MM.1S (cell line): ENCODE data around the gene SLC10A3.

Experiments used
- DNase-seq: peaks from one replicate; pipeline ENCODE4 v3.0.0-alpha.2; 2015
- H2AFZ ChIP-seq: fragments of 300-600 bp; sonication (generic); 2 replicates; pipeline ENCODE4 v1.6.0; 2016; ENCODE audit warnings: antibody characterized with exemption, low read length
- H3F3A ChIP-seq: fragments of 300-600 bp; sonication (generic); 2 replicates; pipeline ENCODE4 v1.6.1; 2016; ENCODE audit warnings: mild to moderate bottlenecking, antibody characterized with exemption, low read length, moderate library complexity, mixed read lengths; ENCODE audit not compliant: insufficient read depth
- H3K27ac ChIP-seq: fragments of 300-600 bp; sonication (generic); 2 replicates; pipeline ENCODE4 v1.5.1; 2016; ENCODE audit warnings: mild to moderate bottlenecking, low read length
- H3K27me3 ChIP-seq: fragments of 300-600 bp; sonication (generic); replicated peaks from 2 replicates; pipeline ENCODE4 v1.6.0; 2016; ENCODE audit warnings: low read length; ENCODE audit not compliant: insufficient read depth
- H3K36me3 ChIP-seq: fragments of 300-600 bp; sonication (generic); replicated peaks from 2 replicates; pipeline ENCODE4 v1.6.1; 2016; ENCODE audit warnings: mild to moderate bottlenecking, low read length, mixed read lengths; ENCODE audit not compliant: insufficient read depth
- H3K4me1 ChIP-seq: fragments of 300-600 bp; sonication (generic); 2 replicates; pipeline ENCODE4 v1.6.1; 2016; ENCODE audit warnings: low read length, mixed read lengths
- H3K4me2 ChIP-seq: fragments of 300-600 bp; sonication (generic); 2 replicates; pipeline ENCODE4 v1.6.0; 2016; ENCODE audit warnings: low read depth, low read length
- H3K4me3 ChIP-seq: fragments of 300-600 bp; sonication (generic); 2 replicates; pipeline ENCODE4 v1.5.1; 2016; ENCODE audit warnings: low read length, mixed read lengths
- H3K79me2 ChIP-seq: fragments of 300-600 bp; sonication (generic); 2 replicates; pipeline ENCODE4 v1.6.1; 2016; ENCODE audit warnings: mixed run types, low read length, mixed read lengths
- H3K9ac ChIP-seq: fragments of 300-600 bp; sonication (generic); 2 replicates; pipeline ENCODE4 v1.6.1; 2016; ENCODE audit warnings: low read length, mixed read lengths
- H3K9me2 ChIP-seq: fragments of 300-600 bp; sonication (generic); replicated peaks from 2 replicates; pipeline ENCODE4 v1.6.1; 2016; ENCODE audit warnings: mild to moderate bottlenecking, low read length, mixed read lengths; ENCODE audit not compliant: insufficient read depth
- H3K9me3 ChIP-seq: fragments of 300-600 bp; sonication (generic); replicated peaks from 2 replicates; pipeline ENCODE4 v1.6.1; 2016; ENCODE audit warnings: mild to moderate bottlenecking, low read length, mixed read lengths; ENCODE audit not compliant: insufficient read depth
- H4K20me1 ChIP-seq: fragments of 300-600 bp; sonication (generic); 2 replicates; pipeline ENCODE4 v1.6.1; 2016; ENCODE audit warnings: mild to moderate bottlenecking, low read length, moderate library complexity, mixed read lengths; ENCODE audit not compliant: insufficient read depth
- CTCF ChIP-seq: fragments of 300-600 bp; sonication (generic); IDR thresholded peaks from 2 replicates; pipeline ENCODE4 v1.5.1; 2016; ENCODE audit warnings: antibody characterized with exemption, low read length, mixed read lengths
- EZH2 ChIP-seq: fragments of 300-600 bp; sonication (generic); optimal IDR thresholded peaks from 2 replicates; pipeline ENCODE3; 2017; ENCODE audit warnings: low read depth, mild to moderate bottlenecking, antibody characterized with exemption, low read length, mixed read lengths
- EZH2phosphoT487 ChIP-seq: fragments of 300-600 bp; sonication (generic); IDR thresholded peaks from 2 replicates; pipeline ENCODE4 v1.6.1; 2018; ENCODE audit warnings: antibody characterized with exemption, low read length

The SLC10A3 gene

GRCh38 chrX:154525606-154526490, 35.4 kb upstream of the SLC10A3 start:
- Histone ChIP-seq H4K20me1 (no peaks in the 10 kb centered on the region), H3K9ac (no peak overlapping the region), H3K27ac (no peak overlapping the region), H2AFZ (no peak overlapping the region), H3K27me3 (no peaks in the 10 kb centered on the region), H3K4me2 (no peak overlapping the region), H3K79me2 (no peaks in the 10 kb centered on the region), H3K4me1 (no peaks in the 10 kb centered on the region), H3F3A (no peaks in the 10 kb centered on the region), H3K9me3 (no peaks in the 10 kb centered on the region), H3K9me2 (no peaks in the 10 kb centered on the region), H3K36me3 (no peaks in the 10 kb centered on the region), H3K4me3 (no peak overlapping the region)
- no peak for DNase-seq
- no peak for TF ChIP-seq CTCF
- TF ChIP-seq EZH2: no peak
- no peak for TF ChIP-seq EZH2phosphoT487

GRCh38 chrX:154519389-154519788, 29.0 kb upstream of the SLC10A3 start:
- H3K79me2 ChIP-seq: peaks cover 4% of the 10 kb centered on the region; the same call in 1 of the 2 replicates
- no peak overlapping the region for H3K4me2 ChIP-seq
- TF ChIP-seq EZH2phosphoT487: no peak
- TF ChIP-seq EZH2: no peak
- TF ChIP-seq CTCF: no peak
- no peaks in the 10 kb centered on the region for H3K9me3 ChIP-seq
- no peak overlapping the region for H3K9ac ChIP-seq
- H3K27me3 ChIP-seq: no peaks in the 10 kb centered on the region
- no peaks in the 10 kb centered on the region for H4K20me1 ChIP-seq
- H3K4me3 ChIP-seq: no peak overlapping the region
- no peaks in the 10 kb centered on the region for H3F3A ChIP-seq
- no peak for DNase-seq
- no peaks in the 10 kb centered on the region for H3K4me1 ChIP-seq
- H2AFZ ChIP-seq: no peak overlapping the region
- no peak overlapping the region for H3K27ac ChIP-seq
- no peaks in the 10 kb centered on the region for H3K9me2 ChIP-seq
- no peaks in the 10 kb centered on the region for H3K36me3 ChIP-seq

- H3K4me2 ChIP-seq: peak overlapping the region; percentile 50; the same call in 1 of the 2 replicates
- peaks cover 4% of the 10 kb centered on the region; the same call in 1 of the 2 replicates for H3K79me2 ChIP-seq
- TF ChIP-seq EZH2phosphoT487 (no peak), EZH2 (no peak), CTCF (no peak)
- H3K36me3 ChIP-seq: no peaks in the 10 kb centered on the region
- no peaks in the 10 kb centered on the region for H3F3A ChIP-seq
- no peaks in the 10 kb centered on the region for H3K9me3 ChIP-seq
- H2AFZ ChIP-seq: no peak overlapping the region
- no peak overlapping the region for H3K27ac ChIP-seq
- no peak overlapping the region for H3K4me3 ChIP-seq
- no peaks in the 10 kb centered on the region for H4K20me1 ChIP-seq
- no peaks in the 10 kb centered on the region for H3K9me2 ChIP-seq
- no peak overlapping the region for H3K9ac ChIP-seq
- H3K27me3 ChIP-seq: no peaks in the 10 kb centered on the region
- H3K4me1 ChIP-seq: no peaks in the 10 kb centered on the region
- no peak for DNase-seq
Observed at GRCh38 chrX:154517101-154517781, 26.8 kb upstream of the SLC10A3 start.
